Activated T-helper 1 cell treated with anti-CD3 and anti-CD28 coated beads, Interleukin-12 subunit alpha, Interleukin-12 subunit beta, Interleukin-2, Interleukin-4 antibody, amounts not matched to agents 30 ng/mL and 10 ng/mL and 1 ng/mL, durations not matched to agents 14 hours and 24 hours and 36 hours (primary cell): ENCODE data around the gene PPP2R5E. TPM values are rescaled to one million over a fixed set of nuclear protein-coding genes. Genes with fewer than 3 reads are reported as not detected.

Experiments used
- DNase-seq: peaks from one replicate; pipeline ENCODE4 v3.0.0; 2021; ENCODE audit warnings: low spot score
- H3K27ac Mint-ChIP-seq: one replicate; pipeline ENCODE4 v1.8.0; 2021; ENCODE audit warnings: mild to moderate bottlenecking, mixed read lengths
- H3K27me3 Mint-ChIP-seq: one replicate; pipeline ENCODE4 v1.8.0; 2022; ENCODE audit warnings: mild to moderate bottlenecking, moderate library complexity, mixed read lengths; ENCODE audit not compliant: insufficient read depth
- H3K36me3 Mint-ChIP-seq: one replicate; pipeline ENCODE4 v1.8.0; 2021; ENCODE audit warnings: low read depth, mixed read lengths
- H3K4me1 Mint-ChIP-seq: one replicate; pipeline ENCODE4 v1.8.0; 2021; ENCODE audit warnings: low read depth, mixed read lengths
- H3K4me3 Mint-ChIP-seq: one replicate; pipeline ENCODE4 v1.8.0; 2021; ENCODE audit warnings: mild to moderate bottlenecking, moderate library complexity, mixed read lengths
- H3K9me3 Mint-ChIP-seq: one replicate; pipeline ENCODE4 v1.8.0; 2021; ENCODE audit warnings: mixed read lengths
- intact Hi-C: fragments of 100-400 bp; cut with micrococcal nuclease; formaldehyde crosslinking; loops from one replicate; pipeline ENCODE4 v1.15.1; 2024
- total RNA-seq: library from RNA; stranded (reverse); gene quantifications from 2 replicates; pipeline ENCODE4 v1.2.3, GENCODE V29; 2022

The PPP2R5E gene
- total RNA-seq, 1 donor from 2014 or later = 47.6 TPM

- H3K9me3 Mint-ChIP-seq = no peaks in the 10 kb centered on the region
These were observed 108.0 kb downstream of the PPP2R5E start for GRCh38 chr14:63435204-63435603.

GRCh38 chr14:63432888-63433552 lies 110.2 kb downstream of the PPP2R5E start:
- intact Hi-C loops = no loop called here
- no peak for DNase-seq
- Mint-ChIP-seq H3K27me3 (no peaks in the 10 kb centered on the region), H3K27ac (no peak overlapping the region), H3K4me3 (no peak overlapping the region), H3K4me1 (peaks cover 43% of the 10 kb centered on the region), H3K9me3 (no peaks in the 10 kb centered on the region), H3K36me3 (peaks cover 2% of the 10 kb centered on the region)

More at GRCh38 chr14:63435204-63435603, 108.0 kb downstream of the PPP2R5E start:
- intact Hi-C loops = no loop called here
- no peaks in the 10 kb centered on the region for H3K27me3 Mint-ChIP-seq
- H3K4me3 Mint-ChIP-seq = no peak overlapping the region
- no peak for DNase-seq
- no peak overlapping the region for H3K27ac Mint-ChIP-seq
- H3K4me1 Mint-ChIP-seq = peaks cover 52% of the 10 kb centered on the region
- peaks cover 2% of the 10 kb centered on the region for H3K36me3 Mint-ChIP-seq

GRCh38 chr14:63432228-63432627 lies 110.9 kb downstream of the PPP2R5E start:
- H3K27ac Mint-ChIP-seq = no peak overlapping the region
- H3K4me3 Mint-ChIP-seq = no peak overlapping the region
- peaks cover 2% of the 10 kb centered on the region for H3K36me3 Mint-ChIP-seq
- H3K9me3 Mint-ChIP-seq = no peaks in the 10 kb centered on the region
- no peaks in the 10 kb centered on the region for H3K27me3 Mint-ChIP-seq
- intact Hi-C loops = no loop called here
- peaks cover 35% of the 10 kb centered on the region for H3K4me1 Mint-ChIP-seq
- no peak for DNase-seq

- H3K4me1 Mint-ChIP-seq = peaks cover 28% of the 10 kb centered on the region
- H3K36me3 Mint-ChIP-seq = peaks cover 2% of the 10 kb centered on the region
- H3K4me3 Mint-ChIP-seq = no peak overlapping the region
- no peak overlapping the region for H3K27ac Mint-ChIP-seq
- no peaks in the 10 kb centered on the region for H3K27me3 Mint-ChIP-seq
- intact Hi-C loops = no loop called here
- no peak for DNase-seq
- no peaks in the 10 kb centered on the region for H3K9me3 Mint-ChIP-seq
These were observed 111.7 kb downstream of the PPP2R5E start for GRCh38 chr14:63431466-63431865.

GRCh38 chr14:63428486-63428885 lies 114.7 kb downstream of the PPP2R5E start:
- Mint-ChIP-seq H3K27ac (no peak overlapping the region), H3K27me3 (no peaks in the 10 kb centered on the region), H3K36me3 (no peaks in the 10 kb centered on the region), H3K9me3 (no peaks in the 10 kb centered on the region), H3K4me1 (peaks cover 9% of the 10 kb centered on the region), H3K4me3 (no peak overlapping the region)
- intact Hi-C loops = no loop called here
- no peak for DNase-seq

- Mint-ChIP-seq H3K4me3 (no peak overlapping the region), H3K9me3 (no peaks in the 10 kb centered on the region), H3K36me3 (no peaks in the 10 kb centered on the region), H3K27ac (no peak overlapping the region), H3K4me1 (no peaks in the 10 kb centered on the region), H3K27me3 (no peaks in the 10 kb centered on the region)
- no peak for DNase-seq
- intact Hi-C loops = no loop called here
These were observed 116.3 kb downstream of the PPP2R5E start for GRCh38 chr14:63426838-63427352.

- Mint-ChIP-seq H3K27me3 (no peaks in the 10 kb centered on the region), H3K4me1 (no peaks in the 10 kb centered on the region), H3K27ac (no peak overlapping the region), H3K36me3 (peaks cover 2% of the 10 kb centered on the region), H3K9me3 (no peaks in the 10 kb centered on the region), H3K4me3 (no peak overlapping the region)
- intact Hi-C loops = no loop called here
- no peak for DNase-seq
These were observed 119.3 kb downstream of the PPP2R5E start for GRCh38 chr14:63423889-63424288.

- H3K27ac Mint-ChIP-seq = no peak overlapping the region
- peaks cover 2% of the 10 kb centered on the region for H3K36me3 Mint-ChIP-seq
- DNase-seq = no peak
- no peaks in the 10 kb centered on the region for H3K9me3 Mint-ChIP-seq
- no peaks in the 10 kb centered on the region for H3K27me3 Mint-ChIP-seq
- no peaks in the 10 kb centered on the region for H3K4me1 Mint-ChIP-seq
- intact Hi-C loops = no loop called here
- H3K4me3 Mint-ChIP-seq = no peak overlapping the region
These were observed 119.8 kb downstream of the PPP2R5E start for GRCh38 chr14:63423381-63423780.

GRCh38 chr14:63421919-63422318 lies 121.3 kb downstream of the PPP2R5E start:
- intact Hi-C loops = no loop called here
- Mint-ChIP-seq H3K27me3 (no peaks in the 10 kb centered on the region), H3K36me3 (peaks cover 2% of the 10 kb centered on the region), H3K4me3 (no peak overlapping the region), H3K9me3 (no peaks in the 10 kb centered on the region), H3K27ac (no peak overlapping the region), H3K4me1 (no peaks in the 10 kb centered on the region)
- DNase-seq = no peak

- no peaks in the 10 kb centered on the region for H3K9me3 Mint-ChIP-seq
- H3K4me3 Mint-ChIP-seq = no peak overlapping the region
- DNase-seq = no peak
- H3K4me1 Mint-ChIP-seq = no peaks in the 10 kb centered on the region
- intact Hi-C loops = no loop called here
- no peak overlapping the region for H3K27ac Mint-ChIP-seq
- peaks cover 2% of the 10 kb centered on the region for H3K36me3 Mint-ChIP-seq
- no peaks in the 10 kb centered on the region for H3K27me3 Mint-ChIP-seq
These were observed 122.0 kb downstream of the PPP2R5E start for GRCh38 chr14:63421226-63421625.

- H3K9me3 Mint-ChIP-seq = no peaks in the 10 kb centered on the region
- H3K36me3 Mint-ChIP-seq = peaks cover 6% of the 10 kb centered on the region
- no peaks in the 10 kb centered on the region for H3K4me1 Mint-ChIP-seq
- H3K27ac Mint-ChIP-seq = no peak overlapping the region
- no peak for DNase-seq
- intact Hi-C loops = no loop called here
- no peaks in the 10 kb centered on the region for H3K27me3 Mint-ChIP-seq
- no peak overlapping the region for H3K4me3 Mint-ChIP-seq
These were observed 125.2 kb downstream of the PPP2R5E start for GRCh38 chr14:63418020-63418419.

- no peak for DNase-seq
- no peak overlapping the region for H3K27ac Mint-ChIP-seq
- no peaks in the 10 kb centered on the region for H3K27me3 Mint-ChIP-seq
- H3K4me1 Mint-ChIP-seq = no peaks in the 10 kb centered on the region
- no peak overlapping the region for H3K4me3 Mint-ChIP-seq
- intact Hi-C loops = no loop called here
- H3K9me3 Mint-ChIP-seq = no peaks in the 10 kb centered on the region
- H3K36me3 Mint-ChIP-seq = peaks cover 21% of the 10 kb centered on the region
These were observed 130.2 kb downstream of the PPP2R5E start for GRCh38 chr14:63413009-63413408.

GRCh38 chr14:63406333-63406732 lies 136.8 kb downstream of the PPP2R5E start:
- no peak for DNase-seq
- H3K27ac Mint-ChIP-seq = no peak overlapping the region
- intact Hi-C loops = no loop called here
- no peaks in the 10 kb centered on the region for H3K9me3 Mint-ChIP-seq
- H3K4me3 Mint-ChIP-seq = no peak overlapping the region
- H3K27me3 Mint-ChIP-seq = no peaks in the 10 kb centered on the region
- H3K4me1 Mint-ChIP-seq = peaks cover 5% of the 10 kb centered on the region
- H3K36me3 Mint-ChIP-seq = peaks cover 10% of the 10 kb centered on the region

GRCh38 chr14:63405715-63406114 lies 137.5 kb downstream of the PPP2R5E start:
- H3K4me1 Mint-ChIP-seq = peaks cover 9% of the 10 kb centered on the region
- no peak overlapping the region for H3K4me3 Mint-ChIP-seq
- H3K9me3 Mint-ChIP-seq = no peaks in the 10 kb centered on the region
- no peaks in the 10 kb centered on the region for H3K27me3 Mint-ChIP-seq
- no peak for DNase-seq
- intact Hi-C loops = no loop called here
- no peak overlapping the region for H3K27ac Mint-ChIP-seq
- H3K36me3 Mint-ChIP-seq = peaks cover 10% of the 10 kb centered on the region
